Gastroesophageal sphincter (tissue), 3 donors: ENCODE measurements around the gene GNAO1.

Experiments
- EP300 ChIP-seq: sonication (generic); formaldehyde crosslinking; IDR thresholded peaks from one replicate; pipeline ENCODE4 v1.6.1; 2017; ENCODE audit warnings: antibody characterized with exemption, mild to moderate bottlenecking
- POLR2AphosphoS5 ChIP-seq: sonication (generic); formaldehyde crosslinking; IDR thresholded peaks from one replicate; pipeline ENCODE4 v1.6.1; 2017; ENCODE audit warnings: antibody characterized with exemption
- TF ChIP-seq, protein P1 (sequence below), 4 experiments: fragments of 200-600 bp in 2 of 4; fragments of 450-650 bp in 2 of 4; sonication (generic) in 1 of 4; IDR thresholded peaks; one replicate each; pipeline ENCODE4 v1.5.1; 2017 to 2019; ENCODE audit warnings: antibody characterized with exemption in 4 of 4, mild to moderate bottlenecking in 2 of 4, moderate library complexity in 2 of 4

DNA sequence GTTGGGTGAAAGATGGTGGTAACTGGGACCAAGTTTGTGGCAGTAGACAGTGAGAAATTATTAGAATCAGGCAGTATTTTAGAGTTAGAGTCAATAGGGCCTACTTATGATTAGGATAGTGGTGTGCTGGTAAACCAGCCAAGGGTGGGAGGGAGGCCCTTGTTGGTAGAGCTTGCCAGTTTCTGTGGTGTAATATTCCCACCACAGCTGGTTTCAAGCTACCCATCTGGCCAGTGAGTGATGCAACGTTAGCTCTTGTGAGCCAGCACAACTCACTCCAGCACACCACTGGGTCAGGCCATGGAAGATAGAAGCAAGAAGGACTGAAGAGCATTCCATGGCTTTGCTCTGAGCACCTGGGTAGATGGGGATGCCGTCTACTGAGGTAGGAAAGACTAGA, 34.9 kb downstream of the GNAO1 start:
- TF ChIP-seq, protein P1, sequence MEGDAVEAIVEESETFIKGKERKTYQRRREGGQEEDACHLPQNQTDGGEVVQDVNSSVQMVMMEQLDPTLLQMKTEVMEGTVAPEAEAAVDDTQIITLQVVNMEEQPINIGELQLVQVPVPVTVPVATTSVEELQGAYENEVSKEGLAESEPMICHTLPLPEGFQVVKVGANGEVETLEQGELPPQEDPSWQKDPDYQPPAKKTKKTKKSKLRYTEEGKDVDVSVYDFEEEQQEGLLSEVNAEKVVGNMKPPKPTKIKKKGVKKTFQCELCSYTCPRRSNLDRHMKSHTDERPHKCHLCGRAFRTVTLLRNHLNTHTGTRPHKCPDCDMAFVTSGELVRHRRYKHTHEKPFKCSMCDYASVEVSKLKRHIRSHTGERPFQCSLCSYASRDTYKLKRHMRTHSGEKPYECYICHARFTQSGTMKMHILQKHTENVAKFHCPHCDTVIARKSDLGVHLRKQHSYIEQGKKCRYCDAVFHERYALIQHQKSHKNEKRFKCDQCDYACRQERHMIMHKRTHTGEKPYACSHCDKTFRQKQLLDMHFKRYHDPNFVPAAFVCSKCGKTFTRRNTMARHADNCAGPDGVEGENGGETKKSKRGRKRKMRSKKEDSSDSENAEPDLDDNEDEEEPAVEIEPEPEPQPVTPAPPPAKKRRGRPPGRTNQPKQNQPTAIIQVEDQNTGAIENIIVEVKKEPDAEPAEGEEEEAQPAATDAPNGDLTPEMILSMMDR (IDR thresholded peaks at IDR 0.05) = no peak
- no peak for TF ChIP-seq POLR2AphosphoS5
- TF ChIP-seq EP300 = no peak
